IMR-90 (cell line): ENCODE measurements around the gene RYR3. TPM values are rescaled to one million over a fixed set of nuclear protein-coding genes. Genes with fewer than 3 reads are reported as not detected.
A peak's percentile ranks its signal among the peaks of the same experiment; 100 is the strongest.

Experiments used
- ATAC-seq: fragments of 200-7000 bp; cut with Tn5 transposase; 2 replicates; pipeline ENCODE4 v1.9.1; 2020; ENCODE audit warnings: low read depth, mild to moderate bottlenecking, moderate library complexity
- BruUV-seq: library from RNA; stranded (reverse); fragments of 400-500 nt; replicated peaks from 2 replicates; lab custom pipeline; 2021; lab: Mats Ljungman, UMichigan
- CTCF ChIA-PET: fragments of 300-600 bp; formaldehyde crosslinking; extraction: SDS; loops from one replicate; lab custom pipeline; 2021; ENCODE audit warnings: antibody characterized with exemption; lab: Yijun Ruan, JAX
- POLR2A ChIA-PET: fragments of 300-600 bp; sonication (Branson Sonifier 250); formaldehyde crosslinking; loops from one replicate; lab custom pipeline; 2022; ENCODE audit warnings: antibody characterized with exemption; ENCODE audit not compliant: unreplicated experiment; lab: Charles Lee
- DNase-seq: peaks from one replicate; pipeline ENCODE4 v3.0.0; 2013
- H2AFZ ChIP-seq: replicated peaks from 2 replicates; pipeline ENCODE3; 2013; ENCODE audit warnings: low read length, mild to moderate bottlenecking; ENCODE audit not compliant: poor library complexity
- H2AK5ac ChIP-seq: 2 replicates; pipeline ENCODE4 v1.6.1; 2013; ENCODE audit warnings: low read depth, low read length, inconsistent platforms
- H2AK9ac ChIP-seq: replicated peaks from 2 replicates; pipeline ENCODE3; 2013; ENCODE audit warnings: mild to moderate bottlenecking, low read depth, low read length, moderate library complexity; ENCODE audit not compliant: poor library complexity
- H2BK120ac ChIP-seq: 2 replicates; pipeline ENCODE4 v1.6.1; 2013; ENCODE audit warnings: low read depth, low read length, inconsistent platforms
- H2BK15ac ChIP-seq: 3 replicates; pipeline ENCODE4 v1.6.1; 2013; ENCODE audit warnings: low read depth, low read length, inconsistent platforms
- H2BK20ac ChIP-seq: 2 replicates; pipeline ENCODE4 v1.6.1; 2013; ENCODE audit warnings: low read depth, mild to moderate bottlenecking, inconsistent platforms, low read length, moderate library complexity
- H2BK5ac ChIP-seq: 2 replicates; pipeline ENCODE4 v1.6.1; 2013; ENCODE audit warnings: mild to moderate bottlenecking, low read depth, low read length, inconsistent platforms; ENCODE audit not compliant: poor library complexity, severe bottlenecking
- H3K14ac ChIP-seq: replicated peaks from 2 replicates; pipeline ENCODE4 v1.6.1; 2013; ENCODE audit warnings: low read depth, low read length, inconsistent platforms
- H3K18ac ChIP-seq: 2 replicates; pipeline ENCODE4 v1.6.1; 2013; ENCODE audit warnings: low read depth, low read length, control low read depth
- H3K23ac ChIP-seq: 2 replicates; pipeline ENCODE4 v1.6.1; 2013; ENCODE audit warnings: low read depth, low read length, inconsistent platforms
- H3K27ac ChIP-seq: 2 replicates; pipeline ENCODE4 v1.5.1; 2013; ENCODE audit warnings: mild to moderate bottlenecking, control low read depth, low read length; ENCODE audit not compliant: insufficient read depth
- H3K27me3 ChIP-seq: 2 replicates; pipeline ENCODE4 v1.6.1; 2013; ENCODE audit warnings: low read length; ENCODE audit not compliant: control insufficient read depth, insufficient read depth
- H3K36me3 ChIP-seq: 2 replicates; pipeline ENCODE4 v1.6.1; 2013; ENCODE audit warnings: low read length, mixed read lengths; ENCODE audit not compliant: control insufficient read depth, insufficient read depth
- H3K4ac ChIP-seq: 2 replicates; pipeline ENCODE4 v1.6.1; 2013; ENCODE audit warnings: low read depth, low read length, inconsistent platforms
- H3K4me1 ChIP-seq: 2 replicates; pipeline ENCODE4 v1.6.1; 2013; ENCODE audit warnings: low read length, mixed read lengths; ENCODE audit not compliant: control insufficient read depth, insufficient read depth
- H3K4me2 ChIP-seq: 2 replicates; pipeline ENCODE4 v1.6.1; 2013; ENCODE audit warnings: low read depth, mild to moderate bottlenecking, control low read depth, low read length, moderate library complexity
- H3K4me3 ChIP-seq: 2 replicates; pipeline ENCODE4 v1.5.1; 2013; ENCODE audit warnings: low read depth, mild to moderate bottlenecking, control low read depth, low read length, moderate library complexity; ENCODE audit not compliant: insufficient read depth
- H3K56ac ChIP-seq: 2 replicates; pipeline ENCODE4 v1.6.1; 2013; ENCODE audit warnings: low read length, inconsistent platforms; ENCODE audit not compliant: insufficient read depth; ENCODE audit errors: extremely low read depth
- H3K79me1 ChIP-seq, 2 experiments: 2 replicates each; pipeline ENCODE4 v1.6.1; 2013; ENCODE audit warnings: low read length in 2 of 2, inconsistent platforms in 1 of 2, low read depth in 1 of 2
- H3K9ac ChIP-seq: 2 replicates; pipeline ENCODE4 v1.6.1; 2013; ENCODE audit warnings: low read depth, low read length, control low read depth
- H3K9me1 ChIP-seq: 2 replicates; pipeline ENCODE4 v1.6.1; 2013; ENCODE audit warnings: low read length, inconsistent platforms; ENCODE audit not compliant: insufficient read depth
- H3K9me3 ChIP-seq: 2 replicates; pipeline ENCODE4 v1.6.1; 2013; ENCODE audit warnings: low read length; ENCODE audit not compliant: control insufficient read depth, insufficient read depth
- H4K20me1 ChIP-seq: 2 replicates; pipeline ENCODE4 v1.6.1; 2013; ENCODE audit warnings: low read length, inconsistent platforms; ENCODE audit not compliant: insufficient read depth
- H4K5ac ChIP-seq: 2 replicates; pipeline ENCODE4 v1.6.1; 2013; ENCODE audit warnings: mild to moderate bottlenecking, low read depth, low read length, control low read depth
- H4K8ac ChIP-seq, 2 experiments: 2 replicates each; pipeline ENCODE4 v1.6.1; 2013; ENCODE audit warnings: low read depth in 2 of 2, low read length in 2 of 2, control low read depth in 1 of 2, inconsistent platforms in 1 of 2
- H4K91ac ChIP-seq: 2 replicates; pipeline ENCODE4 v1.6.1; 2013; ENCODE audit warnings: low read depth, low read length, inconsistent platforms; ENCODE audit not compliant: insufficient read depth
- FOS ChIP-seq: fragments of 150-350 bp; IDR thresholded peaks from 2 replicates; pipeline ENCODE4 v1.6.1; 2016; ENCODE audit warnings: low read depth, low read length
- MAZ ChIP-seq: IDR thresholded peaks from 2 replicates; pipeline ENCODE4 v1.6.1; 2012; ENCODE audit warnings: low read depth, mild to moderate bottlenecking, low read length, improper control_type of control experiment, moderate library complexity, borderline replicate concordance
- NFE2L2 ChIP-seq: fragments of 150-350 bp; IDR thresholded peaks from 2 replicates; pipeline ENCODE4 v1.6.1; 2016; ENCODE audit warnings: low read depth, mild to moderate bottlenecking, low read length
- SMC3 ChIP-seq: fragments of 150-350 bp; IDR thresholded peaks from 2 replicates; pipeline ENCODE4 v1.6.1; 2016; ENCODE audit warnings: low read depth, mild to moderate bottlenecking, antibody characterized with exemption, low read length, moderate library complexity
- WGBS, 2 experiments: methylation state at CpG; one replicate each; pipeline versions ENCODE4 v1.1.5 to v1.1.7; 2013; ENCODE audit warnings: missing lambda C conversion rate in 2 of 2; ENCODE audit not compliant: insufficient read length in 1 of 2; ENCODE audit errors: extremely low coverage in 2 of 2; 5-methylcytosine and 5-hydroxymethylcytosine counted together
- dilution Hi-C: fragments of 300-500 bp; cut with HindIII; formaldehyde crosslinking; loops from one replicate; pipeline ENCODE4 v1.14.3; 2018; ENCODE audit warnings: low sequenced_read_pairs; ENCODE audit not compliant: unreplicated experiment
- in situ Hi-C: fragments of 300-500 bp; cut with MboI; formaldehyde crosslinking; loops from 3 replicates; pipeline ENCODE4 v1.14.3; 2019; ENCODE audit warnings: low sequenced_read_pairs, inconsistent platforms, mixed read lengths
- intact Hi-C: fragments of 100-400 bp; cut with micrococcal nuclease; formaldehyde crosslinking; loops from 2 replicates; pipeline ENCODE4 v1.10.0; 2022
- polyA plus RNA-seq, 3 experiments: library from polyadenylated mRNA; depleted of rRNA; stranded (reverse); fragments of >200 nt; gene quantifications; 2 replicates each; pipeline ENCODE4 v1.2.3, GENCODE V29; 2012; ENCODE audit warnings: low replicate concordance in 1 of 3
- total RNA-seq: library from RNA; depleted of rRNA; stranded (reverse); fragments of >200 nt; gene quantifications from 2 replicates; pipeline ENCODE4 v1.2.3, GENCODE V29; 2012
- TF ChIP-seq, protein P1 (sequence below): fragments of 150-350 bp; IDR thresholded peaks from 2 replicates; pipeline ENCODE4 v1.6.1; 2017; ENCODE audit warnings: mild to moderate bottlenecking, antibody characterized with exemption, low read length, low read depth
- TF ChIP-seq, protein P2 (sequence below): conservative IDR thresholded peaks from 2 replicates; pipeline ENCODE4 v1.5.1; 2012; ENCODE audit warnings: mild to moderate bottlenecking, low read depth, low read length, improper control_type of control experiment

RYR3 gene
- total and polyA plus RNA-seq, 2 of the 4 experiments (the other 2 are of a cell fraction): 0.18 TPM; not detected in 1

DNA sequence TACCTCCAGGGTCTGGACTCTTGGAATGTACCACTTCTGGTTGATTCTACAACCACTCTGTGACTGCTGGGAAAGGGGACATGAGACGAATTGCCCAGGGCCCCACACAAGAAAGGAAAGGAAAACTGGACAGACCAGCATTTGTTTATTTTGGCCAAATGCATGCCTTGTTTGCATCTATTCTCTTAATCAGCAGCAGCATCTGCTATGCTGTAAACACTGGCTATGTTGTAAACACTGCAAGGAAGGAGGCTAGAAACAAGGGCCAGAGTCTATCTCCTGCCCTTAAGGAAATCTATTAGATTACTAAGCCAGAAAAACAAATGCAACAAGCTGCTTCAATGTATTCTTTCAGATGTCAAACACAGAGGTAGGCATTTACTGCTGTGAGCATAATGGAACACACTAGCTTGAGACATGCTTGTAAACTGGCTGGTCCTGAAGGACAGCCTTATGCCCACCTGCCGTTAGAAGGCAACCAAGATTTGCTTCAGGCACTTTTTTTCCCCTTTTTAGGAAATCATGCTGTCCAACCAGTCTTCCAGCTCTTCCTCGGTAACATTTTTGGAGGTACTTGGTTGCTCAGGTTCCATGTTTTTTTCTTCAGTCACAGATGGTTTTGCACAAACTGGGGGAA, 555.5 kb downstream of the RYR3 start:
- Histone ChIP-seq H3K36me3 (no peaks in the 10 kb centered on the region), H3K4me3 (no peak overlapping the region), H2BK5ac (no peak overlapping the region), H3K56ac (no peak overlapping the region), H2BK120ac (no peak overlapping the region), H3K14ac (no peak overlapping the region), H3K9me3 (no peaks in the 10 kb centered on the region), H2AFZ (no peak overlapping the region), H3K9me1 (peaks cover 8% of the 10 kb centered on the region), H2BK20ac (no peak overlapping the region), H3K18ac (no peak overlapping the region), H3K27ac (no peak overlapping the region), H2AK9ac (no peak overlapping the region), H3K4me2 (no peak overlapping the region; the same call in 1 of the 2 replicates), H4K8ac (no peak overlapping the region), H4K91ac (no peak overlapping the region), H3K4me1 (peaks cover 9% of the 10 kb centered on the region), H3K27me3 (no peaks in the 10 kb centered on the region), H3K9ac (no peak overlapping the region), H3K79me1 (no peaks in the 10 kb centered on the region), H4K20me1 (no peaks in the 10 kb centered on the region), H2AK5ac (no peak overlapping the region), H2BK15ac (no peak overlapping the region), H4K5ac (no peak overlapping the region), H3K23ac (no peak overlapping the region), H3K4ac (no peak overlapping the region)
- BruUV-seq: no TSS peak
- no CpG with 5 or more reads among the region's 3 CpGs for whole genome bisulfite sequencing, 2 experiments
- in situ Hi-C loops: no loop called here
- ATAC-seq (peak; percentile 69), DNase-seq (peak; percentile 36)
- TF ChIP-seq FOS: no peak
- TF ChIP-seq MAZ: no peak
- TF ChIP-seq, protein P1, sequence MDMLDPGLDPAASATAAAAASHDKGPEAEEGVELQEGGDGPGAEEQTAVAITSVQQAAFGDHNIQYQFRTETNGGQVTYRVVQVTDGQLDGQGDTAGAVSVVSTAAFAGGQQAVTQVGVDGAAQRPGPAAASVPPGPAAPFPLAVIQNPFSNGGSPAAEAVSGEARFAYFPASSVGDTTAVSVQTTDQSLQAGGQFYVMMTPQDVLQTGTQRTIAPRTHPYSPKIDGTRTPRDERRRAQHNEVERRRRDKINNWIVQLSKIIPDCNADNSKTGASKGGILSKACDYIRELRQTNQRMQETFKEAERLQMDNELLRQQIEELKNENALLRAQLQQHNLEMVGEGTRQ: no peak
- TF ChIP-seq, protein P2, sequence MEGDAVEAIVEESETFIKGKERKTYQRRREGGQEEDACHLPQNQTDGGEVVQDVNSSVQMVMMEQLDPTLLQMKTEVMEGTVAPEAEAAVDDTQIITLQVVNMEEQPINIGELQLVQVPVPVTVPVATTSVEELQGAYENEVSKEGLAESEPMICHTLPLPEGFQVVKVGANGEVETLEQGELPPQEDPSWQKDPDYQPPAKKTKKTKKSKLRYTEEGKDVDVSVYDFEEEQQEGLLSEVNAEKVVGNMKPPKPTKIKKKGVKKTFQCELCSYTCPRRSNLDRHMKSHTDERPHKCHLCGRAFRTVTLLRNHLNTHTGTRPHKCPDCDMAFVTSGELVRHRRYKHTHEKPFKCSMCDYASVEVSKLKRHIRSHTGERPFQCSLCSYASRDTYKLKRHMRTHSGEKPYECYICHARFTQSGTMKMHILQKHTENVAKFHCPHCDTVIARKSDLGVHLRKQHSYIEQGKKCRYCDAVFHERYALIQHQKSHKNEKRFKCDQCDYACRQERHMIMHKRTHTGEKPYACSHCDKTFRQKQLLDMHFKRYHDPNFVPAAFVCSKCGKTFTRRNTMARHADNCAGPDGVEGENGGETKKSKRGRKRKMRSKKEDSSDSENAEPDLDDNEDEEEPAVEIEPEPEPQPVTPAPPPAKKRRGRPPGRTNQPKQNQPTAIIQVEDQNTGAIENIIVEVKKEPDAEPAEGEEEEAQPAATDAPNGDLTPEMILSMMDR: no peak
- no peak for TF ChIP-seq NFE2L2
- no peak for TF ChIP-seq SMC3
- dilution Hi-C loops: no loop called here
- intact Hi-C loops: loop anchor here (5.0 kb wide), 1 partner anchor 41 kb away; no protein-coding TSS in a partner anchor
- POLR2A ChIA-PET: no interaction called here
- CTCF ChIA-PET: interaction anchor here (0.5 kb wide), 1 partner anchor 28 kb away, joined by 5 read pairs; no protein-coding TSS in a partner anchor
